Parathyroid adenoma (tissue), 2 donors: Measurements from ENCODE around the gene CDON.

Experiments
- H2AFZ ChIP-seq: fragments of 300-600 bp; sonication (generic); one replicate; pipeline ENCODE4 v1.7.0; 2017; ENCODE audit warnings: antibody characterized with exemption, mild to moderate bottlenecking
- H3K27ac ChIP-seq: fragments of 300-600 bp; sonication (generic); one replicate; pipeline ENCODE4 v1.7.0; 2017
- H3K27me3 ChIP-seq: fragments of 300-600 bp; sonication (generic); one replicate; pipeline ENCODE4 v1.7.0; 2017; ENCODE audit warnings: low read length; ENCODE audit not compliant: control insufficient read depth, insufficient read depth
- H3K36me3 ChIP-seq: fragments of 300-600 bp; sonication (generic); one replicate; pipeline ENCODE4 v1.7.0; 2017; ENCODE audit warnings: low read length; ENCODE audit not compliant: control insufficient read depth, insufficient read depth
- H3K4me1 ChIP-seq: fragments of 300-600 bp; sonication (generic); one replicate; pipeline ENCODE4 v1.7.0; 2017; ENCODE audit warnings: control low read depth
- H3K4me2 ChIP-seq: fragments of 300-600 bp; sonication (generic); one replicate; pipeline ENCODE4 v1.7.0; 2017; ENCODE audit warnings: low read length
- H3K4me3 ChIP-seq: fragments of 300-600 bp; sonication (generic); one replicate; pipeline ENCODE4 v1.7.0; 2017; ENCODE audit warnings: low read depth, low read length
- H3K79me2 ChIP-seq: fragments of 300-600 bp; sonication (generic); one replicate; pipeline ENCODE4 v1.7.0; 2017; ENCODE audit warnings: control low read depth
- H3K9ac ChIP-seq: fragments of 300-600 bp; sonication (generic); one replicate; pipeline ENCODE4 v1.7.0; 2017; ENCODE audit warnings: mild to moderate bottlenecking
- H3K9me3 ChIP-seq: fragments of 300-600 bp; sonication (generic); one replicate; pipeline ENCODE4 v1.7.0; 2017; ENCODE audit warnings: low read length; ENCODE audit not compliant: control insufficient read depth
- TF ChIP-seq, protein P1 (sequence below): fragments of 300-600 bp; sonication (generic); IDR thresholded peaks from one replicate; pipeline ENCODE4 v1.7.0; 2017; ENCODE audit warnings: antibody characterized with exemption, mild to moderate bottlenecking
- donor health status: primary hyperparathyroidism.

Gene CDON

DNA sequence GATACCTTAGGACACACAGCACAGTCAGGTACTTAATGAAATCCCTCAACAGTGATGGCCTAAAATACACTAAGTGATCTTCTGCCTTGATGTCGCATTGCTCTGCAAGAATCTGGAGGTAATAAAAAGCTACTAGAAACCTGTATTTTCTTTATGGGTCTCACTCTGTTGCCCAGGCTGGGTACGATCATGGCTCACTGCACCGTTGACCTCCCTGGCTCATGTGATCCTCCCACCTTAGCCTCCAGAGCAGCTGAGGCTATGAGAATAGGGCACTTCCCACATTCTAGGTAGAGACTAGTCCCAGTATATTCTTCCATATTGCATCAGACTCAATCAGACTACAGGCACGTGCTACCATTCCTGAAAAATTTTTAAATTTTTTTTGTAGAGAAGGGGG lies 95.2 kb downstream of the CDON start:
- H3K27me3 ChIP-seq, result no peaks in the 10 kb centered on the region
- no peak overlapping the region for H3K9ac ChIP-seq
- H3K27ac ChIP-seq, result no peak overlapping the region
- no peak overlapping the region for H3K4me2 ChIP-seq
- H3K36me3 ChIP-seq, result no peaks in the 10 kb centered on the region
- H3K79me2 ChIP-seq, result no peaks in the 10 kb centered on the region
- TF ChIP-seq, protein P1, sequence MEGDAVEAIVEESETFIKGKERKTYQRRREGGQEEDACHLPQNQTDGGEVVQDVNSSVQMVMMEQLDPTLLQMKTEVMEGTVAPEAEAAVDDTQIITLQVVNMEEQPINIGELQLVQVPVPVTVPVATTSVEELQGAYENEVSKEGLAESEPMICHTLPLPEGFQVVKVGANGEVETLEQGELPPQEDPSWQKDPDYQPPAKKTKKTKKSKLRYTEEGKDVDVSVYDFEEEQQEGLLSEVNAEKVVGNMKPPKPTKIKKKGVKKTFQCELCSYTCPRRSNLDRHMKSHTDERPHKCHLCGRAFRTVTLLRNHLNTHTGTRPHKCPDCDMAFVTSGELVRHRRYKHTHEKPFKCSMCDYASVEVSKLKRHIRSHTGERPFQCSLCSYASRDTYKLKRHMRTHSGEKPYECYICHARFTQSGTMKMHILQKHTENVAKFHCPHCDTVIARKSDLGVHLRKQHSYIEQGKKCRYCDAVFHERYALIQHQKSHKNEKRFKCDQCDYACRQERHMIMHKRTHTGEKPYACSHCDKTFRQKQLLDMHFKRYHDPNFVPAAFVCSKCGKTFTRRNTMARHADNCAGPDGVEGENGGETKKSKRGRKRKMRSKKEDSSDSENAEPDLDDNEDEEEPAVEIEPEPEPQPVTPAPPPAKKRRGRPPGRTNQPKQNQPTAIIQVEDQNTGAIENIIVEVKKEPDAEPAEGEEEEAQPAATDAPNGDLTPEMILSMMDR, result no peak
- H2AFZ ChIP-seq, result no peak overlapping the region
- H3K9me3 ChIP-seq, result no peaks in the 10 kb centered on the region
- H3K4me1 ChIP-seq, result no peaks in the 10 kb centered on the region
- no peak overlapping the region for H3K4me3 ChIP-seq

DNA sequence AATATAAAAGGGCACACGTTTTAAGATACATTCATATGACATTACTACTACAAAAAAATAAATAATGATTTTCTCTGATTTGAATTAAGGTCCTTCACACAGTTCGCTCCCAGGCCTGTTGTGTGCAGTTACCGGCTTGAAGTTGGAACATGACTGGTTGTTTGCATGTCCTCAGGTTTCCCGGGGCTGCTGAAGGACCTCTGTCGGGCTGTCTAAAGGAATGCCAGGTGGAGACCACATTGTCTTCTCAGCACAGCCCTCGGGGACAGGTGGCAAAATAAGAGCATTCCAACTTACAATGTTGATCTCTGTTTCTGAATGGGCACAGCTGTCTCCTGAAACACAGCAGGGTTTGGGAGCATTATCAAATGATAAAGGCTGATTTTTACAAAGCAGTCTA lies 101.9 kb downstream of the CDON start:
- H3K4me3 ChIP-seq, result no peak overlapping the region
- H2AFZ ChIP-seq, result no peak overlapping the region
- H3K9ac ChIP-seq, result no peak overlapping the region
- no peaks in the 10 kb centered on the region for H3K79me2 ChIP-seq
- H3K27me3 ChIP-seq, result no peaks in the 10 kb centered on the region
- no peak overlapping the region for H3K27ac ChIP-seq
- H3K4me1 ChIP-seq, result no peaks in the 10 kb centered on the region
- no peak overlapping the region for H3K4me2 ChIP-seq
- H3K9me3 ChIP-seq, result no peaks in the 10 kb centered on the region
- H3K36me3 ChIP-seq, result no peaks in the 10 kb centered on the region
- TF ChIP-seq, protein P1, result no peak

DNA sequence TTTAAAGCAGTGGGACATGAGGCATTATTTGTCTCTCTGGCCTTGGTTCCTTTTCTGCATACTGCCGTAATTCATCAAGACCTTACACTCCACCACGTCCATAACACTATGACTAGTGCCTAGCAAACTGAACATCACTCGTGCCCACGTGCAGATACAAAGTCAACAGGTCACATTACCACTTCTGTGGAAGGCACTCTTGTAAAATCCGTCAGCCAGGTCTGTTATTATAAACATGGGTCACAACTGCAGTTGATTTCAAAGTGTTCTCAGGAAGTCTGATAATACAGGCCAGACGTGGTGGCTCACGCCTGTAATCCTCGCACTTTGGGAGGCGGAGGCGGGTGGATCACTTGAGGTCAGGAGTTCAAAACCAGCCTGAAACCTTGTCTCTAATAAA lies 102.7 kb downstream of the CDON start:
- no peaks in the 10 kb centered on the region for H3K27me3 ChIP-seq
- no peaks in the 10 kb centered on the region for H3K79me2 ChIP-seq
- no peak overlapping the region for H3K27ac ChIP-seq
- H3K4me1 ChIP-seq, result no peaks in the 10 kb centered on the region
- H2AFZ ChIP-seq, result no peak overlapping the region
- no peak overlapping the region for H3K4me2 ChIP-seq
- no peak overlapping the region for H3K4me3 ChIP-seq
- no peak overlapping the region for H3K9ac ChIP-seq
- no peaks in the 10 kb centered on the region for H3K36me3 ChIP-seq
- H3K9me3 ChIP-seq, result no peaks in the 10 kb centered on the region
- TF ChIP-seq, protein P1, result no peak

DNA sequence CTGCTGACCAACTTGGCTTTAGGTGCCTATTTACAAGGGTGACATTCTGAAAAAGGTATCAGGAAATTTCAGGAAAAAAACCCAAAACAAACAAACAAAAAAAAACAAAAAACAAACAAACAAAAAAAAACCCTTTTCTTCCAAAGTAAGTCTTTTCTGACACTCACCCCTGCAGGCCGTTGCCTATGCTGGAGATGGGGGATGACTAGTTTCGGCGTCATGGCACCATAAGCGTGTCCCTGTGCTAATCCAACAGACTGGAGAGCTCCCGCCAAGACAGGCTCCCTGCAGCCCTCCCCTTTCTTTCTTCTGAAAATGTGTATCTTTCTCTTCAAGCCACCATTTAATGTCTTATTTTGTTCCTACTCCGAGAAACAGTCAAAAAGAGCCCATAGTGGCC lies 103.2 kb downstream of the CDON start:
- no peaks in the 10 kb centered on the region for H3K27me3 ChIP-seq
- no peak overlapping the region for H2AFZ ChIP-seq
- H3K4me3 ChIP-seq, result no peak overlapping the region
- H3K9me3 ChIP-seq, result no peaks in the 10 kb centered on the region
- no peaks in the 10 kb centered on the region for H3K4me1 ChIP-seq
- no peaks in the 10 kb centered on the region for H3K79me2 ChIP-seq
- no peaks in the 10 kb centered on the region for H3K36me3 ChIP-seq
- H3K9ac ChIP-seq, result no peak overlapping the region
- TF ChIP-seq, protein P1, result no peak
- H3K4me2 ChIP-seq, result no peak overlapping the region
- H3K27ac ChIP-seq, result no peak overlapping the region

DNA sequence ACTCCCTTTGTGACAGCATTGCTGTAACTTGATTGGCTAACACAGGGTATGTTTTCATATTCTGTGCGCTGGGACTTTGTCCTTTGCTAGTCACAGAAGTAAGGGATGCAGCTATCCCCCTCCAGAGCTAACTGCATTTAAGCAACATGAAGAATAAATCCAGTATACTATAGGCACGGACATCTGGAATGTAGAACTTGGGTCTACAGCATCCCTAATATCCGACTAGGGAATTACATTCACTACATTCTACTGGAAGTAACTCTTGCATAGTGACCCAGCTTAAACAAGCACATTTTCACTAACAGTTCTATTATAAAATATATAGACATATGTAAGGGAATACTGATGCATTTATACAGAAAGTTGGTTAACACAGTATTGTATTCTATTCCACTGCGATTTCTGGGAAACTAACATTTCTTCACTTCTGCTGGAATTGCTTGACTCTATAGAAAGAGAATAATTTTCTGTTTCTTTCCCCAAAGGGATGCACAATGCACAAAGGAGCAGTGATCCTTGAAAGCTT lies 103.7 kb downstream of the CDON start:
- Histone ChIP-seq H3K9ac (no peak overlapping the region), H3K79me2 (no peaks in the 10 kb centered on the region), H3K27me3 (no peaks in the 10 kb centered on the region), H3K27ac (no peak overlapping the region), H3K36me3 (no peaks in the 10 kb centered on the region), H3K9me3 (no peaks in the 10 kb centered on the region), H3K4me2 (no peak overlapping the region), H2AFZ (no peak overlapping the region), H3K4me3 (no peak overlapping the region), H3K4me1 (no peaks in the 10 kb centered on the region)
- TF ChIP-seq, protein P1, result no peak
